C1 segment of cervical spinal cord (tissue), 14 donors: ENCODE measurements around the gene ACBD6.

Experiments
- DNase-seq, 14 donors: peaks; one replicate each; lab custom pipeline; 2025; lab: John Stamatoyannopoulos, UW

ACBD6 gene

DNA sequence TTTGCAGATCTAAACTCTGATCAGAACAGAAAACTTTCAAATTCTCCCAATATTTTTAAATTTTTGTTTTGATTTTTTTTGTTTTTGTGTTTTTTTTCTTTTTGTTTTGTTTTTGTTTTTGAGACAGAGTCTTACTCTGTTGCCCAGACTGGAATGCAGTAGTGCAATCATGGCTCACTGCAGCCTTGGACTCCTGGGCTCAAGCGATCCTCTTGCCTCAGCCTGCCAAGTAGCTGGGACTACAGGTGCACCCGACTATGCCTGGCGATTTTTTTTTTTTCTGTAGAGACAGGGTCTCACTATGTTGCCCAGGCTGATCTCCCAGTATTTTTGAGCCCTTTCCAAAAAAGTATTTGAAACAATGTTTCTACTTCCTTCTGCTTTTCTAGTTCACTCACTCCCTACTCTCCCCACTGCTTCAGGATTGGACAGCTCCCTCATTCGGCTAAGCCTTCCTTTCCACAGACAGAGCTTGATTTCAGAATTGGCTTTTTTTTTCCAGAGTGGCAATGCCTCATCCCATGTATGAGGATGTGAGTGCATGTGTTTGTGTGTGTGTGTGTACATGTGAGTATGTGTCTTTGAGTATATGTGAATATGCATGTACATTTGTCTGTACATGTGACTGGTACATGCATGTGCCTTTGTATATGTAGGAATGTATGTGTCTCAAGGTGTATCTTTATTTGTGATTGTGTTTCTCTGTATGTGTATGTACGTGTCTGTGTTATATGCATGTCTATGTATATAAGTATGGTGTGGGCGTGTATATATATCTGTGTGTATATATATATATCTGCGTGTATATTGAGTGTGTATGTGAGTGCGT lies 260.4 kb downstream of the ACBD6 start:
- DNase-seq: no peak

- no peak for DNase-seq
These were observed 263.0 kb downstream of the ACBD6 start for GRCh38 chr1:180239145-180240096.

DNA sequence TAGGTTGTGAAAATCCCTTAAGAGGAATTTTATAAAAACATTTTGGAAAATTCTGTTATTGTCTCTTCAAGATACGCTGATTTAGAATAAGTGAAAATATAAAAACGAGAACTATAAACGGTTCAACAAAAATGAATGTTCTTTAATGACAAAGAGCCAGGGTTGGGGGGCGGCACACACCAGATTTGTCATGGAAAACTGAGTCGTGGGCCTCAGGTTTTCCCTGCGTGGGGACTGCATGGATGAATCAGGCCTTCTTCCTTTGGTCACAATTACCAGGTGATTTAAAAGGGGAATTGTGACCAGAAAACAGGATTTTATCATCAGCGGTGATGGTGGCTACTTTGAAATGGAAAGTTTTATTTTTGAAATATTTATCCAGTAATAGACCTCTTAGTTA lies 263.7 kb downstream of the ACBD6 start:
- DNase-seq: no peak
